ENCODE data around the gene MANBA.
"Not testable (repeated sequence)": the region's sequence is repeated elsewhere in the genome, so short reads cannot be mapped to it uniquely, and the experiment has no call there.

MANBA gene

GRCh38 chr4:102761296-102761701 lies 531 bp upstream of the MANBA start:
- FAIRE-seq, result no peak

- FAIRE-seq, result no peak
These were observed 730 bp downstream of the MANBA start for GRCh38 chr4:102759831-102760644.

GRCh38 chr4:102758241-102759160 lies 2.3 kb downstream of the MANBA start:
- peak; percentile 53 for FAIRE-seq

- no peak for FAIRE-seq
These were observed 3.1 kb downstream of the MANBA start for GRCh38 chr4:102757681-102758080.

- FAIRE-seq, result no peak
These were observed 6.7 kb downstream of the MANBA start for GRCh38 chr4:102754044-102754443.

DNA sequence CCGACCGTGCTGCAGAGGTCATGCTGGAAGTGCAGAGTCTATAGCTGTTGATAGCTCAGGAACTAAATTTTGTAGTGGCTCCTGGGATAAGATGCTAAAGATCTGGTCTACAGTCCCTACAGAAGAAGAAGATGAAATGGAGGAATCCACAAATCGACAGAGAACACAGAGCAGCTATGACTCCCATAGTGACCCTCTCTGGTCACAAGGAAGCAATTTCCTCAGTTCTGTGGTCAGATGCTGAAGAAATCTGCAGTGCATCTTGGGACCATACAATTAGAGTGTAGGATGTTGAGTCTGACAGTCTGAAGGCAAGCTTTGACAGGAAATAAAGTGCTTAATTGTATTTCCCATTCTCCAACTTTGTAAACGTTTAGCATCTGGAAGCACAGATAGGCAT lies 8.8 kb downstream of the MANBA start:
- no peak for FAIRE-seq

- not testable (repeated sequence) for FAIRE-seq
These were observed 17.4 kb downstream of the MANBA start for GRCh38 chr4:102743352-102743751.

- not testable (repeated sequence) for FAIRE-seq
These were observed 22.0 kb downstream of the MANBA start for GRCh38 chr4:102738802-102739201.

- no peak for FAIRE-seq
These were observed 23.9 kb downstream of the MANBA start for GRCh38 chr4:102736636-102737549.

GRCh38 chr4:102735582-102735981 lies 25.2 kb downstream of the MANBA start:
- no peak for FAIRE-seq

DNA sequence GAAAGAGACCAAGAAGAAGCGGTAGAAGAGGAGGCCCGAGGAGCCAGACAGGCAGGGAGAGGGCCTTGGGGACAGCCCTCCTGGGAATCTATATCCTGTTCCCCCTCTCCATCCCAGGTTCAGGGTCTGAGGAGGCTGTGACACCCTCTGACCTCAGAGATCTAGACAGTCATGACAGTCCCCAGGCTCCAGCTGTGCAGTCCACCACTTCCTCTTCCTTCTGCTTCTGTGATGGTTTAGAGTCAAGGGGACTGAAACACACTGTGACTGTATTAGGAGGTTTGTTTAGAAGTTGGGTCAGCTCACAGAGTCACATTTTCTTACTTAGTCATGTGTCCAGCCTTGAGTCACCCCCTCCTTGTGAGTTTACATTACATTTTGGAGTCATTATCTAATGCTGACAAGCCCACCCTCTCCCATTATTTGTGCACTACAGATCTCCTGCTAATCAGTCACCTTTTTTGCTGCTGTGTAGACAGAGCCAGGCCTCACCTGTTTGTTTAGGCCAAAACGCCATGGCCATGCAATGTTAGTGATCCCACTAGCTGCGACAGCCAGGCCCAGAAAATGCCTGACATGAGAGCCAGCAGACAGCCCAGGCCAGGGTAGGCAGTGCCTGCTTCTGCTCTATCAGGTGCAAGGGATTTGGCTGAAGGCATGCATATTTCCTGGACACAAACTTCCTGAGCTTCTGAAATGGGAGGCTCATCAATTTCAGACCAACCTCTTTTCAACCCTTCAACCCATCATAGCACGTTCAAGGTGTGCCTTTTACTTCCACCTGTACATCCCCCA lies 26.0 kb downstream of the MANBA start:
- FAIRE-seq, result no peak

DNA sequence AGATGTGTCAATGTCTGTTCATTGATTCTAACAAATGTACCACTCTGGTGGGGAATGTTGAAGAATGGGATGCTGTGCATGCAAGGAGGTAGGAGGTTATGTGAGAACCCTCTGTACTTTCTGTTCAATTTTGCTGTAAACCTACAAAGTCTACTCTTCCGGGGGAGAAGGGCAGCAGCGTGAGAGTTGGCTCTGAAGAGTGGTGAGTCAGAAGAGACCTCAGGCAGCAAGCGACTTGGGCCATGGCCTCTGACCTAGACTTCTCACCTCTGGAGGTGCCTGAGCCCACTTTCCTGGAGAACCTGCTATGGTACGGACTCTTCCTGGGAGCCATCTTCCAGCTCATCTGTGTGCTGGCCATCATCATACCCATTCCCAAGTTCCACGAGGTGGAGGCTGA lies 26.7 kb downstream of the MANBA start:
- FAIRE-seq, result no peak

- no peak for FAIRE-seq
These were observed 27.7 kb downstream of the MANBA start for GRCh38 chr4:102733084-102733483.

DNA sequence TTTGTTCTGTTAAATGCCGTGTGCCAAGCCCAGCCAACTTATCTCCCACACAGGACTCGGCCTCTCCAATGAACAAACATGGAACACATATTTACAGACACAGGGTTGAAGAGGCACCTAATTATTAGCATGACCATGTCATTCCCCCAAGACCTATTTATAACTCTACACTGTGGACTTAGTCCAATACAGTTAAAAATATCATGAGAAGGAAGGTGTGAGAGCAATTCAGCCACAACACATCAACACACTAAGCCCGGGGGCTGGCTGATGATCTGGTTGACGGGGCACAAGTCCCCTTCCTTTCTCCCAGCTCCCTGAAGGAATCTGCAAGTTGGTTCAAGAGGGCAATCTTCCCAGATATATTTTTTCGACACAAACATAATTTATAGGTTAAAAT lies 28.1 kb downstream of the MANBA start:
- FAIRE-seq, result no peak

GRCh38 chr4:102730968-102731533 lies 29.7 kb downstream of the MANBA start:
- no peak for FAIRE-seq

DNA sequence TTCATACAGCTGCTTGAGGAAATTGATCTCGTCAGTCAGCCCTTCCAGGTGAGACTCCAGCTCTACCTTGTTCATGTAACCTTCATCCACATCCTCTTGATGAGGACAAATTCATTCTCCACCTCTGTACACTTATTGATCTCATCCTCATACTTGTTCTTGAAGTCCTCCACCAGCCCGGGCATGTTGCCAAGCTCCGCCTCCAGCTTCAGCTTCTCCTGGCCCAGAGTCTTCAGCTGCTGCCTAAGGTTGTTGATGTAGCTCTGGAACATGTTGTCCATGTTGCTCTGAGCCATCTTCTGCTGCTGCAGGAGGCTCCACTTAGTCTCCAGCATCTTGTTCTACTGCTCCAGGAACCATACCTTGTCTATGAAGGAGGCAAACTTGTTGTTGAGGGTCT lies 31.3 kb downstream of the MANBA start:
- FAIRE-seq, result not testable (repeated sequence)

DNA sequence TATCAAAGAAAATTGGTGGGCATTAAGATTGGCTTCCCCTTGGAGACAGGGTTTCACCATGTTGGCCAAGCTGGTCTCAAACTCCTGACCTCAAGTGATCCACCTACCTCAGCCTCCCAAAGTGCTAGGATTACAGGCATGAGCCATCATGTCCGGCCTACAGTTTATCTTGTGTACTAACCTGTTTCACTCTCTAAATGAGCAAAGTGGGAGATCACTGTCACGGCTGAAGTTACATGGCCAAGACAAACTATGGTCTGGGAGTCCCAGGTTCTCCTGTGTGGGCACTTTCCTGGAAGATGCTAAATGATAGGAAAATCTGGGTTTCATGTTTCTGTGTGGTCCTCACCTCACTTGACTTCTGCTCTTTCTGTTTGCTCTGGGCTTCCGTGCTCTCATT lies 33.8 kb downstream of the MANBA start:
- FAIRE-seq, result not testable (repeated sequence)

DNA sequence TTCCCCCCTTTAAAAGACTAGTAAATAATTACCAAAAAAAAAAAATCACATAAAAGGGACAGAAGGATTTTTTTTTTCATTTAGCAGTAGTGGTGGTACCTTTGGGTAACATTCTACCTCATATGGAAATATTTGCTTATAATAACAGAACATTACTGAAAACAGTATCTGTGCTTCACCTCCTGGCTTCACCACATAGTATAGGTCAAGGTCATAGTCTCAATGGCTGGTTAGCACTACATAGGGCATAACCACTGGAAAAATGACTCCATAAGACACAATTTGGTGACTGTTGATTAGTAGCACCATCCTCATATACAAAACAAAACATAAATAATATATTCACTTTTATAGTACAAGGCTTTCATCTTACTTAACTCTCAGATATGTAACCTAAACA lies 34.7 kb downstream of the MANBA start:
- FAIRE-seq, result no peak

- FAIRE-seq, result no peak
These were observed 35.5 kb downstream of the MANBA start for GRCh38 chr4:102725229-102725628.

DNA sequence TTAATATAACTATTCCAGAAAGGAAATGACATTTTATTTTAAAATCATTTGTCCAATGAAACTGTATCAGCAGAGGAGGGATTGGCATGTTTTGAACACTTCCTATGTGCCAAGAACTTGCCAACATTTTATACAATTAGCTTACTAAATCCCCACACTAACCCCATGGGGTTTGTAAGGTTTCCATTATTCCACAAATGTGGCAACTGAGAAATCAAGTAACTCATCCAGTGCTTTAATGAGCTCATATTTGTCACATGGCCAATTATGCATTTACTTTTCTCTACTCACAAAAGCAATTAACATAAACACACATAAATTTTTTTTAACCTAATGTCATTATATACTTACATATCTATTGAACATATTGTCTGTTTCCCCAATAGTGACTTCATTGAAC lies 37.3 kb downstream of the MANBA start:
- no peak for FAIRE-seq

- no peak for FAIRE-seq
These were observed 38.0 kb downstream of the MANBA start for GRCh38 chr4:102722740-102723139.
